Fibroblast of skin of back (primary cell): Measurements from ENCODE around the gene MSI2.
A peak's percentile ranks its signal among the peaks of the same experiment; 100 is the strongest.

Experiments used
- DNase-seq: peaks from one replicate; pipeline ENCODE4 v3.0.0-alpha.2; 2013

Gene MSI2

DNA sequence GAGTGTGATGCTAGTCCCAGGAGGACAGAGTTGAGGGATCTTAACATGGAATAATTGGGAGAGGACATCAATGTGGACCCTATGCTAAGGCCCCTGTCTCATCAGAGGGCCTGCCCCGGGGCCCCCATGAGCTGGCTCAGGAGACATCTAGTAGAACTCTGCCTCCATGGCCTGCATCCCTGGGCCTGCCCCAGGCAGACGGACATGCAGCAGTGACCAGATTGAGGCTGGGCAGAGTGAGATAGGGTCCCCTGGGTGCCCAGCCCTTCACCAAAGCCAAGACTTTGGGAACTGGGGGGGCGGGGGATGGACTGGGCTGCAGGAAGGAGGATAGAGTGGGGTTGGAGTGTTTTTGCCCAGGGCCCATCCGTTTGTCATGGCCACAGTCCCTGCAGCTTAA, 373.6 kb downstream of the MSI2 start:
- no peak for DNase-seq

DNA sequence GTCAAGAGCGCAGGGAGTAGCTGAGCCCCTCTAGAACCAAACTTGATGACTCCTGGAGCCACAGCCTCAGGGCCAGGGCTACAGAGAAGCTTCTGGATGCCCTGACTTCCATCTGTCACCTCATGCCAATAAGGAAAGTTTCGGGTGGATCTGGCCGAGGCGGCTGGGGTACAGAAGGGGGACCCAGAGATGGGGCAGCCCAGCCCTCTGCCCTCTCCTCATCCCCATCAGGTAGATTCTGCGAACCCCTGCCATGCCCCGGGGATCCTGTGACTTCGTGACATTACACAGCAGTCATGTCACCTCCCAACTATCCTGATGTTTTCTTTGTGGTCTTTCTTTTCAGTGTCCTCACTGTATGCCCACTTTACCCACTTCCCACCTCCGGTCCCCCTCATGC, 374.4 kb downstream of the MSI2 start:
- DNase-seq: no peak

DNA sequence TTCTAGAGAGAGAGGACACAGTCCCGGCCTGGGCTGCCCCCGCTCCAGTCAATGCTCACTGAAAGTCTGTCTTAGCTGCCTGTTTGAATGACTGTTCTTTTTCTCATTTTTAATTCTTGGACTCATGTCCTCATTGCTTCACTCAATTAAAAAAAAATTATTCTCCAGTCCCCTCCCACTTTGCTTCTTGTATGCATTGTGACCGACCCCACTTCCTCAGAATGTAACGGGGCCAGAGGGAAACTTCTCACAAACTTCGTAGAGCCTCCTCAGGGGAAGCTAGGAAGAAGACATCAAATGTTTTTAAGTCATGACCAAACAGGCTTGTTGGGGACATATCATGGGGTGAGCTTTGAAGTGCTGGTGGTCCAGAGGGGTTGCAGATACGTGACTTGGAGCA, 375.5 kb downstream of the MSI2 start:
- no peak for DNase-seq

DNA sequence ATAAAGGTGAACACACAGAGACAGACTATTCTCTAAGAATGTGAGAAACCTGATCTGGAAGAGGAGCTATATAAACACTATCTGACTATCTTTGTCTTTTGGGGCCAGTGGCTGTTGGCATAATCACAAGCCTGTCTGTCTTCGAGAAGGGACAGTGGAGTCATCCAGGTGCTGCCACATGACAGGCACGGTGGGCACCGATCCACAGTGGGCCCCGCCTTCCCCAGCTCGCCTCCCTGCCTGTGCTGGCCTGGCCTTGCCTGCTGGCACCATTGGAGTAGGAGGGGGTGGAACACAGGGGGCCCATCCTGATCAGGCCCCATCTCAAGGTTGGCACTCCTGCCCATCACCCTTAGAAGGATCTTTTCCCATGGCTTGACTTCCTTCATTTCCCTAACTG, 376.0 kb downstream of the MSI2 start:
- DNase-seq: no peak

DNA sequence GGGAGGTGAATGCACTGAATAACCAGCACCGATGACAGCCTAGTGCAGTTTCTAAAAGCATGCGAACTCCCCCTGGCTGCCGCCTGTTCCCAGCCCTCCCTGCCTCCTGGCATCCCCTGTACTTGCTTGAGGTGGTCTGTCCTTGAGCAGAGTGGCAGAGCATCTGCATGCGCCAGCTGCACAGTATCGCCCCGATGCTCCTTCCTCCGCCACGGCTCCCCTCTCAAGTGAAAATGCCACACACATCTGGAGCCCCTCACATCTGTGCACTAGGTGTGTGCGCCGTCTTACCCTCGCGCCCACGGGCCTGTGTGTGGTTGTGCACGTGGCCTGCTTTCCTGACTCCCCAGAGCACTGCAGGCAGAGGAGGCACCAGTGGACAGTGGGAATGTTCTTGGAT, 376.9 kb downstream of the MSI2 start:
- DNase-seq: no peak

DNA sequence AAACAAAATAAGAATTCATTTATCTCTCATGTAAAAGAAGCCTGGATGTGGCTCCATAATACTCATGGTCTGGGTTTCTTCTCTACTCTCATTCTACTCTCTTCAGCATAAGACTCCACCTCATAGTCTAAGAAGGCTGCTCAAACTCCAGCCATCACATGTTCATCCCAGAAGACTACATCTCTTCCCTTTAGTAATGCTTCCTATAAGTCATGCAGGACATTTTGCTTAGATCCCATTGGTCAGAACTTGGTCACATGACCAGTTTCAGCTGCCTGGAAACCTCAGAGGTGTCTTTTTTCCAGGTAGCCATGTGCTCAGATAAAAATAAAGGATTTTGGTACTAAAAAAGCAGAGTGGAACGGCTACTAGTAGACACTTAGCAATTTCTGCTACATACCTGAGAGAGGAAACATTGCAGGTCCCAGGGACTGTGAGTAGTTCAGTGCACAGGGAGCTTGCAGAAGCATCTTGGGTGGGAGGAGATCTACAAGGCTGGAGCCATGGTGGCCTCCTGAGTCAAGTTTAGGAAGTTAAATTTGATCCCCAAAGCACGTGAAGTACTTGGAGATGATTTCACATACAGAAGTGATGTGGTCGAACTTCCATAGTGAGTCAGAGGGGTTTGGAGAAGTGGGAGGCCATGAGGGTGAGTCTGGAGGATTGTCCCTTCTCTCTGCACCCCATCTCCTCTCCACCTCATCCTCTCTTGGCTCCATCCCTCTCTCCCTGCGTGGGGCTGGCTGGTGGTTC, 378.6 kb downstream of the MSI2 start:
- no peak for DNase-seq

DNA sequence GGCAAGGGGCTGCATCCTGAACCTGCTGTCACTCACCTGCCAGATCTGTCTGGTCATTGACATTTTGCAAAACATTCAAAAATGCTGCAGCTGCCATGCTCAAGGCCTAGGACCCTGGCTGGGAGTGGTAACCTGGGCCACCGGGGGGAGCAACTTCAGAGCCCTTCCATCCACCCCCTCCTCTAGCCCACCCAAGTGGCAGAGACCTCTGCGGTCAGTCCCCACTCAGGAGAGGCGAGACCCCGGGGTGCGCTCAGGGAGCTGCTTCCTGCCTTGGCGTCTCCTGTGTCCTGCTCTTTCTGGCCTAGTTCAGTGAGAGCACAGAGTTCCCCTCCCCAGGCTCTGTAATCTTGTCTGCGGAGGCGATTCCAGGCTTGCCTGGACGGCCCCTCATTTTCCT, 380.0 kb downstream of the MSI2 start:
- DNase-seq: no peak

DNA sequence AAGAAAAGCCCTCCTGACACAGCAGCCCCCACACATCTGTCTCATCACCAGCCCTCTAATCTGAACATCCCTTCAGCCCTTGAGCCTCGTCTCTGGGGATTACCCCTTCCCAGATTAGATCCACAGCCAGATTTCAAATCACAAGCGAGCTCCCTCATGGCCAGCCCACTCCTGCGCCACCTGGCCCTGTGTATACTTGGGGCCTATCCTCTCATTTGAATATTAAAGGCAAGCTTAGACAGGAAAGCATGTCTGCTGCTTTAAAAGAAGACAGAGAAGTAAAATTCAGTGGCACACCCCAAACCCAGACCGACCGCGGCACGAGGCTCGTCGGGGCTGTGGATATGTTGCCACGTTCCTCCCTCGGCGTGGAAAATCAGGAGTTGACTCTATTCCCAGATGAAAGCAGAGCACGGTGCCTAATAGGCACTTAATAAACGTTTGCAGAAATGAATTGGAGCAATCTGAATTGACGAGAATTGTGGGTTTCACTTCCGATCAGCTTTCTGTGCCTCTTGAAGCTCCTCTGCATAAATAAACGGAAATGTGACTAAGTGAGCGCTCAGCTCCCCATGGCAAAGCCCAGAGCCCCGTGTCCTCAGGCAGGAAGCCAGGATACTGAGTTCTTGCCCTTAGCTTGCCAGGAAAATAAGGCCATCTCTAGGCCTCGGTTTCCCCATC, 380.8 kb downstream of the MSI2 start:
- DNase-seq: no peak

DNA sequence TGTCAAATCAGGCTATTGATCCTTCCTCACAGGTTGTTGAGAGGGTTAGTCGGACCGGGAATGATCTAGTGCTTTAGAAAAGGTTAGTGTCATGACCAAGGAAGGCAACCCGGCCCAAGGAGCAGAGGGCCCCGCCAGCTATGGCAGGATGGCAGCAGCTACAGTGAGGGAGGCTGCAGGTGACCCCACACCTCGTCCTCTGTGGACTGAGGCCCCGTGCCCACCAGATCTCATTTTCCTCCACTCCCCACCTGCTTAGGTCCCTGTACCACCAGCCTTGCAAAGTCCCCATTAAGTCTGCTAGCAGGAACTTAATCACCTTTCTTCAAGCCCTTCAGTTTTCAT, 381.3 kb downstream of the MSI2 start:
- no peak for DNase-seq

DNA sequence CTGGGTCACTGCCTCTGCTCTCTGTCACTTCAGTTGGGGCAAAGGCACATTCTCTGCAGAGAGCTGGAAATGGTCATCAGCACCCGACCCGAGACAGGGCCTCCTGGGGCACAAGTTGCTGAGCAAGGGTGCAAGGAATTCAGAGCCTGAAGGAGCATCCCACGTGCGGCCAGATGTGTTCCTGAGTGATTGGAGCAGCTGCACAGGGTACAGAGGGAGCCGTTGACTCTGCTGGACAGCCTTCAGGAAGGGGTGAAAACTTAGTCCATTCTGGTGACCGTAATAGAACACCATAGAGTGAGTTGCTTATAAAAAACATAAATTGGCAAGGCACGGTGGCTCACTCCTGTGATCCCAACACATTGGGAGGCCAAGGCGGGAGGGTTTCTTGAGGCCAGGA, 382.0 kb downstream of the MSI2 start:
- DNase-seq: no peak

DNA sequence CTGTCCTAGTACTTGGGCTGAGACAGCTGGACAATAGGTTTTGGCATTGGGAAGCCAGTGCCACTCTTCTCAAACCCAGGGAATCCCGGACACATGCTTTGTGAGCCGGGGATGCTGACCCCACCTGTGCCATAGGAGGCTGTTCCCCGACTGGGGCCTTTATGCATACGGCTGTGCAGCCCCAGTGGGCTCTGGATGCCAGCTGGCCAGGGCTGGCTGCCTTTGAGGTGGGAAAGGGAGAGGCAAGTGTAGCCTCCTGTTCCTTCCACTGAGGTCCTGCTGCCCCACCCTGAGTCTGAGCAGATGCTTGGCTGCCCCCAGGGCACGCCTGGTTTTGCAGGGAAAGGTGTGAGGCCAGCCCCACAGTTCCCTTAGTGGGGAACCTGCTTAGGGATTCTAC, 383.1 kb downstream of the MSI2 start:
- DNase-seq: no peak

DNA sequence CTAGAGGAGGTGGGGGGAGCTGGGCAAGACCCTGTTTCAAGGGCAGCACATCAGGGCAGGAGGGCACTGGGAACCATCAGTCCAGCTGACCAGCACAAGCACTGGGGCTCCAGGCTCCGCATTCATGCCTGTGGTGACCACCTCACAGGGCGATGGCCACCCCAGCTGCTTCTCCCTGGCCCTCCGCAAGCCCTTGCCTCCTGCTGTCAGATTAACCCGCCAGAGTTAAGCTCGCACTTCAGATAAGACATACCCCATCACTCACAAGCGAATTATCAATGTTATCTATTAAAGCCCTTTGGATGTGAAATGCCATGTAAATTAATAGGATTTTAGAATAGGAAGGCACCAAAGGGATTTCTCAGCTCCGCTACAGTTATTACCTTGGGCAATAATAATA, 383.8 kb downstream of the MSI2 start:
- DNase-seq: no peak

DNA sequence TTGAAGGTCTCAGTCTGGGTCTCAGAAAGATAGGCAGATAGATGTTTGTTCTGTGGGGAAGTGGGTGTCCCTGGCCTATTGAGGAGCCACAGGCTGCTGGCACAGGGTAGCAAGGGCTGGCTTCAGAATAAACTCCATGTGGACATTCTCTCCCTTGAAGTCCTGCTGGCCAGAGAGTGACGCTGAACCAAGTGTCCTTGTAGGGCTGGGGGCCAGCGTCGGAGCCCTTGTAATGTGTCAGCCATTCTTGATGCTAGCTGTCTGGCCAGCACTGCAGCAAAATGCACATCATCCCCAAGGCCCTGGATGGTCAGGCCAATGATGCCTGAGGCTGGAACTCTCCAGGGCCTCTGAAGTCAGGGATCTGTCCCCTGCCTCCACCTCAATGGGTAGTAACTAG, 385.4 kb downstream of the MSI2 start:
- no peak for DNase-seq

DNA sequence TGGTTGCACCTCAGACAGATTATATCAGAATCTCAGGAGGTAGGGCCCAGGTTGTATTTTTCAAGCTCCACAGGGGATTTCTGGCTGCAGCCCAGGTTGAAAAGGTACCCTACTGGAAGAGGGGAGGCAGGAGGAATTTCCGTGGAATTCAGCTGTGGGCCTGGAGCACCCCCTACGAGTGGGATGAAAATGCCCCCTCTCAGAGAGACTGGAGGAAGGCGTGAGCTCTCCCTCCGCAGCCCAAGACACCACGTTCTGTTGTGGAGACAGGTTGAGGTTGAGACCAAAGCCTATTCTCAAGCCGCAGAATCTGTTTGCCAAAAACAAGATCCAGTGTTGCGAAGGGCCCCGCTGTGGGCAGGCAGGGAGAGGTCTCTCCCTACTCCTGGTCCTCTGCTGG, 386.7 kb downstream of the MSI2 start:
- DNase-seq: no peak

DNA sequence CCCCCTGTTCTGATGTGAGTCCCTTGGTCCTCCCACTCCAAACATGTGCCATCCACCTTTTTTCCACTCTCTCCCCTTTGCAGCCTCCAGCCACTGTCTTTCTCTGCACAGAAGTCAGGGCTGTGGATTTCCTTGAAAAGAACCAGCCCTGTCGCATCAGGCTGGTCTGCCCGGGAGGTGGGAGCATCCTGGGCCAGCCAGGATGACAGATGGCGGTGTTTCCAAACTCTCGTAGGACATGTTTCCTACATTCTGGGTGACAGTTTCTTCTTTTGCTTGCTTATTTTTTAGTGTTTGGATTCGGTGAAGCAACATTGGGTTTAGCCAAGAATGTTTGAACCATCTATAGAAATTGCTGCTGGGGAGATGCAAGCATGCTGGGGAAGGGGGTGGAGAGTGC, 388.0 kb downstream of the MSI2 start:
- no peak for DNase-seq

DNA sequence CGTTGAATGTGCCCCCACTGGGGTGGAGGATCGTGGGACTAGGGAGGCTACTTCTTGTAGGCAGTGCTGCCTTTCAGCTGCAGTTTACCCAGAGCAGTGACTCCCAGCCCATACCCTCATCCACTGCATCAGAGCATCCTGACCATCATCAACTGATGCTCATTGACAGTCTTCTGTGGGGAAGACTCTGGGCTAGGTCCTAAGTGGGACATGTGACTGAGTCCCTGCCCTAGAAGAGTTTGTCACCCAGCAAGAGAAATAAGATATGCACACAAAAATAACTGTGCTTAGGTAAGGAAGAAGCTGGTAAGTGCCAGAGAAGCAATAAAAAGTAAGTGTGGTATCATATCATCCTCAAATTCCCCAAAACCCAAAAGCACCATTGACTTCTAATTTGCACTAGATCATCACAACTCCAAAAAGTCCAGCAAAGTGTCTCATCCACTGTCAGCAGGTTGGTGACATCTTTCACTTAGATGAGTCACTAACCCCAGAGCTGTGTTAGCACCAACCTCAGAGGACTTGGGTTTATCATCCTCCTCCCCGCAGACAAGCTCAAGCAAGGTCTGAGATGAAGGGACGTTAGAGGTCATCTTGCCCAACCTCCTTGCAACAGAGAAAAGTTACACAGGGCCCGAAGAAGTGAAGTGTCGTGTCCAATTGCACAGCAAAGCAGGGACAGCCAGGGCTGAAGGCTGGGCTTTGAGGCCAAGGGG, 389.8 kb downstream of the MSI2 start:
- DNase-seq: no peak

DNA sequence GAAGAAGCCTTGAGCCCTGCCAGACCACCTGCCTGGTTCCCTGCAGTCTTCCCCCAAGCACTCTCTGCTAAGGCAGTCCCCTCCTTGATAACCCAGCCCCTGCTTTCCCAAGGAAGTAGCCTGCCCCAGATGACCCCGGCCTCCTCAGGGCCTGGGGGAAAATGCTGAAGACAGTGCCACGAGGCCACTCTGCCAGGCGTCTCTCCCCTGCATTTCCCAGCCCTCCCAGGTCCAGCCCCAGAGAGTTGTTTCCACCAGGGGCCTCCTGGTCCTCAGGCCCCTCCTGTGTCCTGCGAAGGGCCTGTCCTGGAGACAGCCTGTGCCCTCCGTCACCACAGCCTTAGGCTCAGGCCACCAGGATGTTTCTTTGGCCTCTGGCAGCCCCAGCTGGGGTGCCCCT, 392.4 kb downstream of the MSI2 start:
- no peak for DNase-seq

DNA sequence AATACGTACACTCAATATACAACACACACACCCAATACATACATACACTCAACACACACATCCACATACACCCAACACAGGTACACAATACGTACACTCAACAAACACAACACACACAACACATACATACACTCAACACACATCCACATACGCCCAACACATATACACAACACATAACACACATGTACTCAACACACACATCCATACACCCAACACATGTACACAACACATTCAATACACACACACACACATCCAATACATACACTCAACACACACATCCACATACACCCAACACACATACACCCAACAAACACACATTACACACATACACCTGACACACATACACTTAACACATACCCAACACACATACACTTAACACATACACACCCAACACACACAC, 392.9 kb downstream of the MSI2 start:
- no peak for DNase-seq

DNA sequence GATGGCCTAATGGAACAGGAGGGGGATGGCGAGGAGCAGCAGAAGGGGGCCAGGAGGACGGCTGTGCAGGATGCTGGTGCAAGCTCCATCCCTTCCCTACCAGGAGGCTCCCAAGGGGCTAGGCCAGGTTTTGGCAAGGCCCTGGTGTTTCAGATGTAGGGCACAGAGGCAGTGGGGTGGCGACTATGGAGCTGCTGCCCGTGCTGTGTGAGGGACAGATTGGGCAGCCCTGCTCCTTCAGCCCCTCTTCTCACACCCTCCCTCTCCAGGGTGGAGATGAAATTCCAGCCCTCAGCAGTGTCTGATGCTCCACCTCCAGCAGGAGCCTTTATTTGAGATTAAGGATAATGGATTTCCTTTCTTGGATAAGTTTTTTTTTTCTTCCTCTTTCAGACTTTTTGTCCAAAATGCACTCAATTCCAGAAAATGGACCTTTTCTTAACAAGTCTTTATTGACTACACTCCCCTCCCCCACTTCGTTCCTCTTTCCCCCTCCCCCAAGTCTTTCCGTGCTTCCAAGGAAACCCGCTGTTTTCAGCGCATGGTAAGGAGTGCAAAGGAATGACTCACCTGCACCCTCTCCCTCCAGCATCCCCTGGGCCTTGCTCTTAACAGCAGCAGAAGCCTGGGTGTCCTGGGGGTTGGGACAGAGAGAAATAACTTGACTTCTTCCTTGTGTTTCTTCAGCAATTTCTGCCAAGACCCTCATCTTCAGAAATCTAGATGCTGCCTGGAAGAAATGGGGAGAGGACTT, 393.6 kb downstream of the MSI2 start:
- DNase-seq: peak; percentile 66

DNA sequence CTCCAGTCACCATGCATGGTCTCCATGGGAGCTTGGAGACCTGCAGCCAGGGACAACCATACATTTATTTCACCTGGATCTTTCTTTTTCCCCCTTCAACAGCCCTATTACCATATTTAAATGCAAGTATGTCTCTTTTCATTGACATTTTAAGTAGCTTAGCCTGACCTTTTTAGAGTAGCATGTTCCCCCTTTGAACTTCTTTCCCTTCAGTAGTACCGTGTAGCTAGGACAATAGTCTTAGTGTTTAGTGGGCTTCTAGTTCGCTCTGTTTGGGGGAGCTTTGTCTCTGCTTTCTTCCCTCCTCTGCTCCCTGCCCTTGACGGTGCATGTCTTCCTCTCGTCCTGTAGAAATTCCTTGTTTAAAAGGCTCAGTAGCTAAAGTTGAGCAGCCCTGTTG, 394.2 kb downstream of the MSI2 start:
- DNase-seq: no peak

DNA sequence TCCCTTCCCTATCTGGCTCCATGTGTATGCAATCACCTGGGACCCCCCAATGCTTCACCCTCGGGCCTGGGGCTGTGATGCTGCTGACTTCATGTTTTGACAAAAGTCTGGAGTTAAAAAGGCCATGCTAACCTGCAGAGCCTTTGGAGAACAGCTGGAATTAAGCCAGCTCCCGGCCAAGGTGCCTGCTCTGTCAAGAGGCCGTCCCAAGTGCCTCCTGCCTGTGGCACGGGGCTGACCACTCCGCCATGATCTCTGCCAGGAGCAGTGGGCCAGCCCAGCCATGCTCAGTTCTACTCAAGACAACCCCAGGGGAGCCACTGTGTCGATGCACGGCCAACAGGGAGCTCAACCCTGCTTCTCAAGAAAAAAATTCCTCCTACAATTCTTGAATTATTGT, 395.1 kb downstream of the MSI2 start:
- DNase-seq: no peak

DNA sequence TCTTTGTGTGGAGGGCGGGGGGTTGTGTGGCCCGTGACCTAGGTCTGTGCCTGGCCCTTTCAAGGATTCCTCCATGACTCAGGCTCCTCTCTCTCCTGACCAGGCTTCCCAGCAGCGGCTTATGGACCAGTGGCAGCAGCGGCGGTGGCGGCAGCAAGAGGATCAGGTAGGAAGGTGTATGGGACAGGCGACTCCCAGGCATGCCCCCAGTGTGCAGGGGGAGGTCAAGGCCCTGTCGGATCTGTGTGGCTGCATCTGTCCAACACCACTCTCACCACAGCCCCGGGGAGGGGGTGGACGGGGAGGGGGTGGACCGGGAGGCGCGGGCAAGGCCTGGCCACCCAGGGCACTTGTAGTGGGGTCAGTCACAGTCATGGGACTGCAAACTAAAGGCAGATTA, 395.7 kb downstream of the MSI2 start:
- no peak for DNase-seq

DNA sequence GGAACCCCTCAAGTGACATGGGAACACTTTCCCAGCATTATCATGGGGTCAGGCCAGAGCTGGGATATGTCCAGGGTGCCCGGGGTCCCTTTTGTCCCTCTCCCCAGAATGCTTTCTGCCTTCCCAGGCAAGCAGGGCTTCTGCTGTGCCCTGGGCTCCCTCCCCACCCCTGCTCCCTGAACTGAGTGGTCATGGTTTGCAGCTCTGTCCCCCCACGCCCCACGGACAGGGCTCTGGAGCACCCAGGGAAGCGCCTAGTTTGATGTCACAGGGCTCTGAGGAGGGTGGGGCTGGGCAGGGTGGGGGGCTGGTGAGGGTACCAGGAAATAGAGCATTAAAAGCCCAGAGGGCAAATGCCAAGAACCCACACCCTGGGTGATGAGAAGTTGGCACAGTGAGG, 396.5 kb downstream of the MSI2 start:
- no peak for DNase-seq
